ENCODE data around the gene STARD10. TPM values are rescaled to one million over a fixed set of nuclear protein-coding genes. Genes with fewer than 3 reads are reported as not detected.

The STARD10 gene
- total and polyA plus RNA-seq, 2 donors (not counting 3 experiments of a cell fraction or from before 2014, with no cell fraction given) = 16.1 to 22.5 TPM

DNA sequence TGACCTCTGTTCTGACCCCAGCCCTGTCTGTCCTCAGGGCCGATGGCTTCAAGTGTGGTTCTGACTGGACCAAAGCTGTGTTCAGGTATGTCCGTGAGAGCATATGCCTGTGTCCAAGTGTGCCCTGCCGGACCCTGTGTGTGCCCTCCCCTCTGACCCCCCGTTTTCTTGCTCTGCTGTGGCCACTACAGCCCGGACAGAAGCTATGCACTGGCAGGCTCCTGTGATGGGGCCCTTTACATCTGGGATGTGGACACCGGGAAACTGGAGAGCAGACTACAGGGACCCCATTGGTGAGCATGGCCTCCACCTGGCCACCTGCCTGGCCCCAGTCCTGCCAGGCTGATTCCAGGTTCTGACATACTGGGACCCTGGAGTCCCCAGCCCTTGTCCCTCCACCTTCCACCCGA is 34.9 kb upstream of the STARD10 start:
- BruUV-seq (replicated peaks) = no TSS peak
- no peaks in the 10 kb centered on the region for H3K4me1 ChIP-seq (ENCODE audit: control insufficient read depth, extremely low read depth, insufficient read depth, low read length)
- no peak overlapping the region for H3K4me3 ChIP-seq (replicated peaks in 1 of 3; ENCODE audit: insufficient read depth in 1 of 3, low read depth in 1 of 3, low read length in 3 of 3)
- POLR2A ChIA-PET = no interaction called here
- TF ChIP-seq EZH2 (IDR thresholded peaks at IDR 0.05; ENCODE audit: borderline replicate concordance, low read depth, low read length, severe bottlenecking) (no peak), MYC (IDR thresholded peaks at IDR 0.05; ENCODE audit: low read depth, low read length) (no peak), JUN (IDR thresholded peaks at IDR 0.05; ENCODE audit: borderline replicate concordance, insufficient read depth, insufficient read length, low read depth) (no peak), GATA2 (IDR thresholded peaks at IDR 0.05; ENCODE audit: insufficient read depth, insufficient read length, low read depth, low read length) (no peak), POLR2AphosphoS5 (IDR thresholded peaks at IDR 0.05; ENCODE audit: insufficient read depth, low read depth, low read length) (no peak), FOS (IDR thresholded peaks at IDR 0.05; ENCODE audit: borderline replicate concordance, insufficient read depth, low read length) (no peak), POLR2A (IDR thresholded peaks at IDR 0.05; ENCODE audit: low read depth, low read length) (no peak)
- TF ChIP-seq, protein P1, sequence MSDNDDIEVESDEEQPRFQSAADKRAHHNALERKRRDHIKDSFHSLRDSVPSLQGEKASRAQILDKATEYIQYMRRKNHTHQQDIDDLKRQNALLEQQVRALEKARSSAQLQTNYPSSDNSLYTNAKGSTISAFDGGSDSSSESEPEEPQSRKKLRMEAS (IDR thresholded peaks at IDR 0.05; ENCODE audit: insufficient read depth, insufficient read length) = no peak
- TF ChIP-seq, protein P2, sequence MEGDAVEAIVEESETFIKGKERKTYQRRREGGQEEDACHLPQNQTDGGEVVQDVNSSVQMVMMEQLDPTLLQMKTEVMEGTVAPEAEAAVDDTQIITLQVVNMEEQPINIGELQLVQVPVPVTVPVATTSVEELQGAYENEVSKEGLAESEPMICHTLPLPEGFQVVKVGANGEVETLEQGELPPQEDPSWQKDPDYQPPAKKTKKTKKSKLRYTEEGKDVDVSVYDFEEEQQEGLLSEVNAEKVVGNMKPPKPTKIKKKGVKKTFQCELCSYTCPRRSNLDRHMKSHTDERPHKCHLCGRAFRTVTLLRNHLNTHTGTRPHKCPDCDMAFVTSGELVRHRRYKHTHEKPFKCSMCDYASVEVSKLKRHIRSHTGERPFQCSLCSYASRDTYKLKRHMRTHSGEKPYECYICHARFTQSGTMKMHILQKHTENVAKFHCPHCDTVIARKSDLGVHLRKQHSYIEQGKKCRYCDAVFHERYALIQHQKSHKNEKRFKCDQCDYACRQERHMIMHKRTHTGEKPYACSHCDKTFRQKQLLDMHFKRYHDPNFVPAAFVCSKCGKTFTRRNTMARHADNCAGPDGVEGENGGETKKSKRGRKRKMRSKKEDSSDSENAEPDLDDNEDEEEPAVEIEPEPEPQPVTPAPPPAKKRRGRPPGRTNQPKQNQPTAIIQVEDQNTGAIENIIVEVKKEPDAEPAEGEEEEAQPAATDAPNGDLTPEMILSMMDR (IDR thresholded peaks at IDR 0.05; ENCODE audit: extremely low read depth in 1 of 2, insufficient read depth in 1 of 2, low read depth in 1 of 2, low read length in 2 of 2) = no peak
- no peaks in the 10 kb centered on the region for H3K36me3 ChIP-seq (ENCODE audit: control insufficient read depth in 2 of 2, extremely low read depth in 1 of 2, insufficient read depth in 2 of 2, low read length in 2 of 2)
- H3K4me2 ChIP-seq (ENCODE audit: insufficient read depth, low read length) = no peak overlapping the region
- H4K20me1 ChIP-seq (replicated peaks; ENCODE audit: control insufficient read depth, extremely low read depth, insufficient read depth, low read length) = no peaks in the 10 kb centered on the region
- FAIRE-seq (no peak), DNase-seq (ENCODE audit: low read depth, low spot score) (no peak)
- no peak overlapping the region for H3K9ac ChIP-seq (replicated peaks; ENCODE audit: extremely low read depth, insufficient read depth, low read length)
- CTCF ChIA-PET = interaction anchor here (0.8 to 7.9 kb wide), 6 partner anchors 104 to 461 kb away, joined by 3 to 196 read pairs (median 4); no protein-coding TSS in a partner anchor
- intact Hi-C loops (cut with micrococcal nuclease) (loop anchor here (10.0 kb wide), 1 partner anchor 546 kb away; the partner anchor contains the start of gene RELT), dilution Hi-C loops (cut with MboI; ENCODE audit: extremely low pct_ligation_motif_present, low sequenced_read_pairs) (no loop called here)
- no peaks in the 10 kb centered on the region for H3K9me1 ChIP-seq (replicated peaks; ENCODE audit: control insufficient read depth, extremely low read depth, insufficient read depth, low read length)
- H2AFZ ChIP-seq (ENCODE audit: low read depth, low read length) = no peak overlapping the region
- H3K27me3 ChIP-seq (ENCODE audit: control insufficient read depth in 2 of 2, insufficient read depth in 2 of 2, low read length in 2 of 2) = no peaks in the 10 kb centered on the region
- no peak overlapping the region for H3K27ac ChIP-seq (ENCODE audit: insufficient read depth, low read depth, low read length)
- no peaks in the 10 kb centered on the region for H3K9me3 ChIP-seq (replicated peaks; ENCODE audit: control insufficient read depth, insufficient read depth, low read length)
- H3K79me2 ChIP-seq (ENCODE audit: control insufficient read depth, insufficient read depth, low read length) = no peaks in the 10 kb centered on the region
